Skeletal muscle tissue (tissue), 4 donors: Measurements from ENCODE around the gene MDN1. TPM values are rescaled to one million over a fixed set of nuclear protein-coding genes. Genes with fewer than 3 reads are reported as not detected.
"Not testable (repeated sequence)": the region's sequence is repeated elsewhere in the genome, so short reads cannot be mapped to it uniquely, and the experiment has no call there.

Experiments
- H3K27ac ChIP-seq: one replicate; pipeline ENCODE4 v1.7.0; 2013; ENCODE audit warnings: mild to moderate bottlenecking, low read depth, low read length, inconsistent platforms
- H3K27me3 ChIP-seq, 3 donors: one replicate each; pipeline ENCODE4 v1.7.0; 2013; ENCODE audit warnings: low read length in 3 of 3; ENCODE audit not compliant: control insufficient read depth in 3 of 3, insufficient read depth in 3 of 3
- H3K36me3 ChIP-seq, 3 donors: one replicate each; pipeline ENCODE4 v1.7.0; 2013; ENCODE audit warnings: low read length in 3 of 3; ENCODE audit not compliant: control insufficient read depth in 3 of 3, insufficient read depth in 3 of 3
- H3K4me1 ChIP-seq, 3 donors: one replicate each; pipeline ENCODE4 v1.7.0; 2013; ENCODE audit warnings: low read length in 3 of 3, mild to moderate bottlenecking in 3 of 3; ENCODE audit not compliant: control insufficient read depth in 3 of 3, insufficient read depth in 3 of 3
- H3K4me3 ChIP-seq, 3 donors: one replicate each; pipeline ENCODE4 v1.7.0; 2013; ENCODE audit warnings: low read length in 3 of 3
- H3K9ac ChIP-seq, 3 donors: one replicate each; pipeline ENCODE4 v1.7.0; 2013; ENCODE audit warnings: low read length in 3 of 3, mild to moderate bottlenecking in 3 of 3, moderate library complexity in 2 of 3, low read depth in 1 of 3
- H3K9me3 ChIP-seq, 3 donors: one replicate each; pipeline ENCODE4 v1.7.0; 2013; ENCODE audit warnings: low read length in 3 of 3; ENCODE audit not compliant: control insufficient read depth in 3 of 3
- total RNA-seq: library from RNA; depleted of rRNA; stranded (reverse); fragments of >200 nt; gene quantifications from one replicate; pipeline ENCODE4 v1.2.3, GENCODE V29; 2014
- donor health status: Osteomylitis.

MDN1 gene
- 30.8 TPM for total RNA-seq

GRCh38 chr6:89819336-89820130 is at the start of gene MDN1:
MDN1 (minus strand) TSS chr6:89819794; CDS start chr6:89819607, 187 bp downstream.
- no peaks in the 10 kb centered on the region for H3K36me3 ChIP-seq
- peaks cover 15 to 31% (median 16%) of the 10 kb centered on the region in 3 donors for H3K4me1 ChIP-seq
- peak within 1 kb of the TSS; percentile 90 for H3K27ac ChIP-seq
- peak within 1 kb of the TSS; percentile 94 to 97 (median 95) for H3K9ac ChIP-seq
- no peaks in the 10 kb centered on the region for H3K9me3 ChIP-seq
- peak within 1 kb of the TSS; percentile 84 to 98 (median 97) for H3K4me3 ChIP-seq
- H3K27me3 ChIP-seq = no peaks in the 10 kb centered on the region

GRCh38 chr6:89866024-89866678 is 46.6 kb upstream of the MDN1 start:
- Histone ChIP-seq H3K9me3 (no peaks in the 10 kb centered on the region), H3K9ac (no peak overlapping the region), H3K4me3 (no peak overlapping the region), H3K4me1 (no peaks in the 10 kb centered on the region), H3K27ac (no peak overlapping the region), H3K36me3 (peaks cover 14 to 40% (median 36%) of the 10 kb centered on the region in 3 donors), H3K27me3 (no peaks in the 10 kb centered on the region)

- Histone ChIP-seq H3K36me3 (peaks cover 14 to 49% (median 48%) of the 10 kb centered on the region in 3 donors), H3K9me3 (no peaks in the 10 kb centered on the region), H3K4me3 (no peak overlapping the region), H3K4me1 (no peaks in the 10 kb centered on the region), H3K27me3 (no peaks in the 10 kb centered on the region), H3K27ac (no peak overlapping the region), H3K9ac (no peak overlapping the region)
These were observed 43.1 kb upstream of the MDN1 start for GRCh38 chr6:89862698-89863097.

DNA sequence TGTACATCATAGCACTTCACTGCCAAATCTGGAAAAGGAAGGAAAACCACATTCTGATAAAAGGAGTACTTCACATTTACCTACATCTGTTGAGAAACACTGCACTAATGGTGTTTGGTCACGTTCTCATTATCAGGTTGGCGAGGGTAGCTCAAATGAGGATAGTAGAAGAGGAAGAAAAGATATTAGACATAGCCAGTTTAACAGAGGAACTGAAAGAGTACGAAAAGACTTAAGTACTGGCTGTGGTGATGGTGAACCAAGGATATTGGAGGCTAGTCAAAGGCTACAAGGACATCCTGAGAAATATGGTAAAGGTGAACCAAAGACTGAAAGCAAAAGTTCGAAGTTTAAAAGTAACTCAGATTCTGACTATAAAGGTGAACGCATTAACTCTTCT is 42.7 kb upstream of the MDN1 start:
- no peaks in the 10 kb centered on the region for H3K27me3 ChIP-seq
- H3K4me3 ChIP-seq = no peak overlapping the region
- no peaks in the 10 kb centered on the region for H3K9me3 ChIP-seq
- H3K9ac ChIP-seq = no peak overlapping the region
- no peak overlapping the region for H3K27ac ChIP-seq
- H3K36me3 ChIP-seq = peaks cover 15 to 49% (median 47%) of the 10 kb centered on the region in 3 donors
- H3K4me1 ChIP-seq = no peaks in the 10 kb centered on the region

DNA sequence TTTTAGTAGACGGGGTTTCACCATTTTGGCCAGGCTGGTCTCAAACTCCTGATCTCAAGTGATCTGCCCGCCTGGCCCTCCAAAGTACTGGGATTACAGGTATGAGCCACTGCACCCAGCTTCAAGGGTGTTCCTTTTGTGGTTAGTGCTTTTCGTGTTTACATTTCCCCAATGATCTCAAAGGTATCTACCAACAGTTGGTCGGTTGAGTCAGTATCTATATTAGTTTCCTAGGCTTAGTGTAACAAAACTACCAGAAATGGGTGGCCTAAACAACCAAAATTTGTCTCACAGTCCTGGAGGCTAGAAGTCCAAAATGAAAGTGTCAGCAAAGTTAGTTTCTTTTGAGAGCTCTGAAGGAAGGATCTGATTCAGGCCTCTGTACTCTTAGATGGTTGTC is 40.1 kb upstream of the MDN1 start:
- H3K9me3 ChIP-seq = no peaks in the 10 kb centered on the region
- no peak overlapping the region for H3K4me3 ChIP-seq
- H3K27ac ChIP-seq = no peak overlapping the region
- no peaks in the 10 kb centered on the region for H3K27me3 ChIP-seq
- no peak overlapping the region for H3K9ac ChIP-seq
- H3K36me3 ChIP-seq = peaks cover 16 to 54% (median 54%) of the 10 kb centered on the region in 3 donors
- no peaks in the 10 kb centered on the region for H3K4me1 ChIP-seq

GRCh38 chr6:89858041-89858440 is 38.4 kb upstream of the MDN1 start:
- Histone ChIP-seq H3K9ac (no peak overlapping the region), H3K27me3 (no peaks in the 10 kb centered on the region), H3K4me3 (no peak overlapping the region), H3K27ac (no peak overlapping the region), H3K36me3 (peaks cover 25 to 48% (median 48%) of the 10 kb centered on the region in 3 donors), H3K9me3 (no peaks in the 10 kb centered on the region), H3K4me1 (no peaks in the 10 kb centered on the region)

- Histone ChIP-seq H3K4me3 (no peak overlapping the region), H3K9ac (no peak overlapping the region), H3K27ac (no peak overlapping the region), H3K4me1 (no peaks in the 10 kb centered on the region), H3K27me3 (no peaks in the 10 kb centered on the region), H3K36me3 (peaks cover 15 to 20% (median 17%) of the 10 kb centered on the region in 3 donors), H3K9me3 (no peaks in the 10 kb centered on the region)
These were observed 33.5 kb upstream of the MDN1 start for GRCh38 chr6:89853068-89853467.

GRCh38 chr6:89847513-89847912 is 27.9 kb upstream of the MDN1 start:
- not testable (repeated sequence) for H3K4me3 ChIP-seq, H3K27me3 ChIP-seq, H3K9me3 ChIP-seq

GRCh38 chr6:89843070-89843469 is 23.5 kb upstream of the MDN1 start:
- Histone ChIP-seq H3K9me3 (no peaks in the 10 kb centered on the region), H3K4me1 (peaks cover 7 to 13% (median 13%) of the 10 kb centered on the region in 3 donors), H3K36me3 (peaks cover 0 to 3% (median 0%) of the 10 kb centered on the region in 3 donors), H3K27ac (peak overlapping the region; percentile 28), H3K9ac (no peak overlapping the region), H3K4me3 (peak overlapping the region in 1 of 3 donors; percentile 29), H3K27me3 (no peaks in the 10 kb centered on the region)

More at GRCh38 chr6:89847513-89847912, 27.9 kb upstream of the MDN1 start:
- H3K9ac ChIP-seq, H3K4me1 ChIP-seq, H3K27ac ChIP-seq, H3K36me3 ChIP-seq: not testable (repeated sequence)

DNA sequence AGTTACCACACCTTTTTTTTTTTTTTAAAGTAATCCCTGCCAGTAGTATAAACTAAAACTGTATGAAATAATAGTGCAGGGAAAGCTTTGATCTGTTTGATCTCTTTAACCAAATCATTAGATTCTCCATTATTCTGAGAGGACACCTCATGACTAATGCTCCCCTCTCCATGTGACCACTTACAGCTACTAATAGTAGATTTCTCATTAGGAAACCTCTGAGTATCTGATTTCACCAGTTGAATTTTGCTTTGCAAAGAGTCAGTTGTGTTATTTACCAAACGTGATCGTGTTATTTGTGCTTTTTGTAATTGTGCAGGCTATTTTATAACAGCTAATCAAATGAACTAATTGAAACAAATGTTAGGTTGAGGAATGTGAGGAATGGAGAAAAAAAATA is 22.6 kb upstream of the MDN1 start:
- no peak overlapping the region for H3K27ac ChIP-seq
- H3K4me1 ChIP-seq = peaks cover 7 to 13% (median 13%) of the 10 kb centered on the region in 3 donors
- no peaks in the 10 kb centered on the region for H3K27me3 ChIP-seq
- H3K4me3 ChIP-seq = no peak overlapping the region
- no peak overlapping the region for H3K9ac ChIP-seq
- peaks cover 0 to 3% (median 0%) of the 10 kb centered on the region in 3 donors for H3K36me3 ChIP-seq
- H3K9me3 ChIP-seq = no peaks in the 10 kb centered on the region
